HEK293 (cell line): ENCODE data around the gene IFIT2.

Source experiments
- ATF2 ChIP-seq: fragments of 450-650 bp; formaldehyde crosslinking; IDR thresholded peaks from 2 replicates; pipeline ENCODE4 v1.5.1; 2016; ENCODE audit warnings: missing biosample characterization, missing genetic modification characterization, low read depth
- KLF7 ChIP-seq: fragments of 450-650 bp; formaldehyde crosslinking; IDR thresholded peaks from 2 replicates; pipeline ENCODE4 v1.5.1; 2016; ENCODE audit warnings: missing biosample characterization, missing genetic modification characterization, borderline replicate concordance
- YY1 ChIP-seq: fragments of 450-650 bp; formaldehyde crosslinking; IDR thresholded peaks from 2 replicates; pipeline ENCODE4 v1.5.1; 2018; ENCODE audit warnings: missing biosample characterization, missing genetic modification characterization
- ZBTB17 ChIP-seq: fragments of 450-650 bp; formaldehyde crosslinking; IDR thresholded peaks from 2 replicates; pipeline ENCODE4 v1.5.1; 2016; ENCODE audit warnings: missing biosample characterization, missing genetic modification characterization
- ZBTB21 ChIP-seq: fragments of 450-650 bp; formaldehyde crosslinking; IDR thresholded peaks from 2 replicates; pipeline ENCODE4 v1.5.1; 2017; ENCODE audit warnings: missing biosample characterization, missing genetic modification characterization
- ZNF157 ChIP-seq: fragments of 450-650 bp; formaldehyde crosslinking; IDR thresholded peaks from 2 replicates; pipeline ENCODE4 v1.5.1; 2016; ENCODE audit warnings: missing biosample characterization, missing genetic modification characterization
- ZNF777 ChIP-seq: fragments of 450-650 bp; formaldehyde crosslinking; IDR thresholded peaks from 2 replicates; pipeline ENCODE4 v1.5.1; 2017; ENCODE audit warnings: missing biosample characterization, missing genetic modification characterization, borderline replicate concordance
- ZNF830 ChIP-seq: fragments of 450-650 bp; IDR thresholded peaks from 2 replicates; pipeline ENCODE4 v1.5.0; 2018; ENCODE audit warnings: missing biosample characterization, missing genetic modification characterization, low read depth, mild to moderate bottlenecking, moderate library complexity
- TF ChIP-seq, protein P1 (sequence below): fragments of 450-650 bp; IDR thresholded peaks from 2 replicates; pipeline ENCODE4 v1.5.1; 2018; ENCODE audit warnings: missing biosample characterization, mild to moderate bottlenecking, missing genetic modification characterization
- TF ChIP-seq, protein P2 (sequence below): fragments of 450-650 bp; formaldehyde crosslinking; IDR thresholded peaks from 2 replicates; pipeline ENCODE4 v1.5.1; 2016; ENCODE audit warnings: missing biosample characterization, missing genetic modification characterization
- TF ChIP-seq, protein P3 (sequence below): fragments of 450-650 bp; formaldehyde crosslinking; conservative IDR thresholded peaks from 2 replicates; pipeline ENCODE4 v1.5.1; 2016; ENCODE audit warnings: low read depth, missing biosample characterization, missing genetic modification characterization
- TF ChIP-seq, protein P4 (sequence below): fragments of 450-650 bp; formaldehyde crosslinking; IDR thresholded peaks from 2 replicates; pipeline ENCODE4 v1.5.1; 2017; ENCODE audit warnings: missing biosample characterization, missing genetic modification characterization

DNA sequence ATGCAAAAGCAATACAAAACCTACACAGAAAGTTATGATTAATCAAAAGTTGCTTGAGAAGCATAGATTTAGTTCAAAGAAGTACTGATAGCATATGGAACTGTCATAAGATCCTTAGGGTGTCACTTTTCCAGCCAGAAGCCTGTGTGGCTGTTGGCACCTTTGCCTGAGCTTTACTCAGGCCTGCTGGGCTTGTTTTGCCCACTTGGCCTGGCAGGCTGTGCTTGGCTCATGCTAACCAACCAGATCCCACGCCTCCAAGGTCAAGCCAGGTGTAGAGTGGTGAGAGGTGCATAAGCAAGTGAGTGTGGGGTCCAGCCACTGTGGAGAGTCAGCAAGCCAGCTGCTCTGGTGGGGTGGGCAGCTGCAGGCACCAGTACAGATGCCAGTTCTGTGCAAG lies 38.3 kb upstream of the IFIT2 start:
- TF ChIP-seq ZBTB17 (tag by site-specific recombination) (no peak), ZNF830 (tag by site-specific recombination) (no peak), ZBTB21 (no peak), KLF7 (tag by site-specific recombination) (no peak), YY1 (tag by site-specific recombination) (no peak), ZNF777 (tag by site-specific recombination) (no peak), ZNF157 (tag by site-specific recombination) (no peak), ATF2 (tag by site-specific recombination) (no peak)
- TF ChIP-seq, protein P1, sequence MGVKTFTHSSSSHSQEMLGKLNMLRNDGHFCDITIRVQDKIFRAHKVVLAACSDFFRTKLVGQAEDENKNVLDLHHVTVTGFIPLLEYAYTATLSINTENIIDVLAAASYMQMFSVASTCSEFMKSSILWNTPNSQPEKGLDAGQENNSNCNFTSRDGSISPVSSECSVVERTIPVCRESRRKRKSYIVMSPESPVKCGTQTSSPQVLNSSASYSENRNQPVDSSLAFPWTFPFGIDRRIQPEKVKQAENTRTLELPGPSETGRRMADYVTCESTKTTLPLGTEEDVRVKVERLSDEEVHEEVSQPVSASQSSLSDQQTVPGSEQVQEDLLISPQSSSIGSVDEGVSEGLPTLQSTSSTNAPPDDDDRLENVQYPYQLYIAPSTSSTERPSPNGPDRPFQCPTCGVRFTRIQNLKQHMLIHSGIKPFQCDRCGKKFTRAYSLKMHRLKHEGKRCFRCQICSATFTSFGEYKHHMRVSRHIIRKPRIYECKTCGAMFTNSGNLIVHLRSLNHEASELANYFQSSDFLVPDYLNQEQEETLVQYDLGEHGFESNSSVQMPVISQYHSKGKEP (tag by site-specific recombination) = no peak
- TF ChIP-seq, protein P2, sequence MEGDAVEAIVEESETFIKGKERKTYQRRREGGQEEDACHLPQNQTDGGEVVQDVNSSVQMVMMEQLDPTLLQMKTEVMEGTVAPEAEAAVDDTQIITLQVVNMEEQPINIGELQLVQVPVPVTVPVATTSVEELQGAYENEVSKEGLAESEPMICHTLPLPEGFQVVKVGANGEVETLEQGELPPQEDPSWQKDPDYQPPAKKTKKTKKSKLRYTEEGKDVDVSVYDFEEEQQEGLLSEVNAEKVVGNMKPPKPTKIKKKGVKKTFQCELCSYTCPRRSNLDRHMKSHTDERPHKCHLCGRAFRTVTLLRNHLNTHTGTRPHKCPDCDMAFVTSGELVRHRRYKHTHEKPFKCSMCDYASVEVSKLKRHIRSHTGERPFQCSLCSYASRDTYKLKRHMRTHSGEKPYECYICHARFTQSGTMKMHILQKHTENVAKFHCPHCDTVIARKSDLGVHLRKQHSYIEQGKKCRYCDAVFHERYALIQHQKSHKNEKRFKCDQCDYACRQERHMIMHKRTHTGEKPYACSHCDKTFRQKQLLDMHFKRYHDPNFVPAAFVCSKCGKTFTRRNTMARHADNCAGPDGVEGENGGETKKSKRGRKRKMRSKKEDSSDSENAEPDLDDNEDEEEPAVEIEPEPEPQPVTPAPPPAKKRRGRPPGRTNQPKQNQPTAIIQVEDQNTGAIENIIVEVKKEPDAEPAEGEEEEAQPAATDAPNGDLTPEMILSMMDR (tag by site-specific recombination) = no peak
- TF ChIP-seq, protein P3, sequence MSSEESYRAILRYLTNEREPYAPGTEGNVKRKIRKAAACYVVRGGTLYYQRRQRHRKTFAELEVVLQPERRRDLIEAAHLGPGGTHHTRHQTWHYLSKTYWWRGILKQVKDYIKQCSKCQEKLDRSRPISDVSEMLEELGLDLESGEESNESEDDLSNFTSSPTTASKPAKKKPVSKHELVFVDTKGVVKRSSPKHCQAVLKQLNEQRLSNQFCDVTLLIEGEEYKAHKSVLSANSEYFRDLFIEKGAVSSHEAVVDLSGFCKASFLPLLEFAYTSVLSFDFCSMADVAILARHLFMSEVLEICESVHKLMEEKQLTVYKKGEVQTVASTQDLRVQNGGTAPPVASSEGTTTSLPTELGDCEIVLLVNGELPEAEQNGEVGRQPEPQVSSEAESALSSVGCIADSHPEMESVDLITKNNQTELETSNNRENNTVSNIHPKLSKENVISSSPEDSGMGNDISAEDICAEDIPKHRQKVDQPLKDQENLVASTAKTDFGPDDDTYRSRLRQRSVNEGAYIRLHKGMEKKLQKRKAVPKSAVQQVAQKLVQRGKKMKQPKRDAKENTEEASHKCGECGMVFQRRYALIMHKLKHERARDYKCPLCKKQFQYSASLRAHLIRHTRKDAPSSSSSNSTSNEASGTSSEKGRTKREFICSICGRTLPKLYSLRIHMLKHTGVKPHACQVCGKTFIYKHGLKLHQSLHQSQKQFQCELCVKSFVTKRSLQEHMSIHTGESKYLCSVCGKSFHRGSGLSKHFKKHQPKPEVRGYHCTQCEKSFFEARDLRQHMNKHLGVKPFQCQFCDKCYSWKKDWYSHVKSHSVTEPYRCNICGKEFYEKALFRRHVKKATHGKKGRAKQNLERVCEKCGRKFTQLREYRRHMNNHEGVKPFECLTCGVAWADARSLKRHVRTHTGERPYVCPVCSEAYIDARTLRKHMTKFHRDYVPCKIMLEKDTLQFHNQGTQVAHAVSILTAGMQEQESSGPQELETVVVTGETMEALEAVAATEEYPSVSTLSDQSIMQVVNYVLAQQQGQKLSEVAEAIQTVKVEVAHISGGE = no peak
- TF ChIP-seq, protein P4, sequence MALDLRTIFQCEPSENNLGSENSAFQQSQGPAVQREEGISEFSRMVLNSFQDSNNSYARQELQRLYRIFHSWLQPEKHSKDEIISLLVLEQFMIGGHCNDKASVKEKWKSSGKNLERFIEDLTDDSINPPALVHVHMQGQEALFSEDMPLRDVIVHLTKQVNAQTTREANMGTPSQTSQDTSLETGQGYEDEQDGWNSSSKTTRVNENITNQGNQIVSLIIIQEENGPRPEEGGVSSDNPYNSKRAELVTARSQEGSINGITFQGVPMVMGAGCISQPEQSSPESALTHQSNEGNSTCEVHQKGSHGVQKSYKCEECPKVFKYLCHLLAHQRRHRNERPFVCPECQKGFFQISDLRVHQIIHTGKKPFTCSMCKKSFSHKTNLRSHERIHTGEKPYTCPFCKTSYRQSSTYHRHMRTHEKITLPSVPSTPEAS = no peak
